AG04449 (cell line): ENCODE data around the gene HNRNPC.

Experiments
- CTCF ChIA-PET: fragments of 350-600 bp; formaldehyde crosslinking; extraction: SDS; loops from one replicate; lab custom pipeline; 2021; ENCODE audit warnings: antibody characterized with exemption; lab: Yijun Ruan, JAX
- POLR2A ChIA-PET: fragments of 400-600, 350-600 bp; formaldehyde crosslinking; extraction: SDS; loops from one replicate; lab custom pipeline; 2020; ENCODE audit warnings: antibody characterized with exemption, inconsistent platforms; lab: Yijun Ruan, JAX
- DNase-seq: peaks from one replicate; pipeline ENCODE4 v3.0.0-alpha.2; 2010; ENCODE audit warnings: low read depth, low spot score
- H3K4me3 ChIP-seq: 2 replicates; pipeline ENCODE4 v1.5.1; 2011; ENCODE audit warnings: low read depth, mild to moderate bottlenecking, control low read depth, low read length
- TF ChIP-seq, protein P1 (sequence below): IDR thresholded peaks from one replicate; pipeline ENCODE4 v1.5.1; 2011; ENCODE audit warnings: mild to moderate bottlenecking, moderate library complexity, low read length, control low read depth, inconsistent platforms; ENCODE audit not compliant: insufficient read depth; ENCODE audit errors: missing control alignments

Gene HNRNPC

DNA sequence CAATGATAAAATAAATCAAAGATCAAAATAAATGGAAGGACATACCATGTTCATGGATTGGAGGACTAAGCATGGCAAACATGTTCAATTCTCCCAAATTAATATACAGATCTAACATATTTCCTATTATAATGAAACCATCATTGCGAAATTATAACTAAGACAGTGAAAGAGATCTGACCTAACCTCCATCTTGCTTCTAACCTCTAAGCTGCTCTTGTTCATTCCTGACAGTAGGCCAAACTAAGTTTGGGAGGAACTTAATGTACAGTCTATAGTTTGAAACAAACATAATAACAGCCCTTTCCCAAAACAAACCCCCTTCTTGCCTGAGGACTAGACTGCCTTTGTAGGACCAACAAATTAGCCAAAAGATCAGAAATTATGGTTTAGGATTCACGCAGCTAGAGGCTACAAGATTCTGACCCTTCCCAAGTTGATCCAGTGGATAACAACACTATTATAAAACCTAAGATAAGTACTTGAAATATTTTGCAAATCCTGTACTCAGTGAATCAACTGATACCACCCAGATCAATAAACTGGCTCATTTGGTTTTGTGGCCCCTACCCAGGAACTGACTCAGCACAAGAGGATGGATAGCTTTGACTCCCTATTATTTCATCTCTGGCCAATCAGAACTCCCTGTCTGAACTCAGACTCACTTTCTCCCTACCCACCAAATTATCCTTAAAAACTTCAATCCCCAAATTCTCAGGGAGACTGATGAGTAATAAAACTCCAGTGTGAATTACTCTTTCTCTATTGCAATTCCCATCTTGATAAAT, 71.6 kb downstream of the HNRNPC start:
- TF ChIP-seq, protein P1, sequence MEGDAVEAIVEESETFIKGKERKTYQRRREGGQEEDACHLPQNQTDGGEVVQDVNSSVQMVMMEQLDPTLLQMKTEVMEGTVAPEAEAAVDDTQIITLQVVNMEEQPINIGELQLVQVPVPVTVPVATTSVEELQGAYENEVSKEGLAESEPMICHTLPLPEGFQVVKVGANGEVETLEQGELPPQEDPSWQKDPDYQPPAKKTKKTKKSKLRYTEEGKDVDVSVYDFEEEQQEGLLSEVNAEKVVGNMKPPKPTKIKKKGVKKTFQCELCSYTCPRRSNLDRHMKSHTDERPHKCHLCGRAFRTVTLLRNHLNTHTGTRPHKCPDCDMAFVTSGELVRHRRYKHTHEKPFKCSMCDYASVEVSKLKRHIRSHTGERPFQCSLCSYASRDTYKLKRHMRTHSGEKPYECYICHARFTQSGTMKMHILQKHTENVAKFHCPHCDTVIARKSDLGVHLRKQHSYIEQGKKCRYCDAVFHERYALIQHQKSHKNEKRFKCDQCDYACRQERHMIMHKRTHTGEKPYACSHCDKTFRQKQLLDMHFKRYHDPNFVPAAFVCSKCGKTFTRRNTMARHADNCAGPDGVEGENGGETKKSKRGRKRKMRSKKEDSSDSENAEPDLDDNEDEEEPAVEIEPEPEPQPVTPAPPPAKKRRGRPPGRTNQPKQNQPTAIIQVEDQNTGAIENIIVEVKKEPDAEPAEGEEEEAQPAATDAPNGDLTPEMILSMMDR = no peak
- ChIA-PET CTCF (no interaction called here), POLR2A (no interaction called here)
- no peak for DNase-seq
- no peak overlapping the region for H3K4me3 ChIP-seq

DNA sequence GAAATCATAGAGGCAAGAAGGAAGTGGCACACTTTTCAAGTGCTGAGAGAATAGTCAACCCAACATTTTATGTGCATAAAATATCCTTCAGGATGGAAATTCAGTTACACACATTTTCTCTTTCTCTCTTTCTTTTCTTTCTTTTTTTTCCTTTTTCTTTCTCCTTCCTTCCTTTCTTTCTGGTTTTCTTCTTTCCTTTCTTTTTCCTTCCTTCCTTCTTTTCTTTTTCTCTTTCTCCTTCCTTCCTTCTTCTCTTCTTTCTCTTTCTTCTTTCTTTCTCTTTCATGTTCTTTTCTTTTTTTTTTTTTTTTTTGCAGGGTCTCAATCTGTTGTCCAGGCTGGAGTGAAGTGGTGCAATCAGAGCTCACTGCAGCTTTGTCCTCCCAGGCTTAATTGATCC, 74.6 kb downstream of the HNRNPC start:
- ChIA-PET CTCF (no interaction called here), POLR2A (no interaction called here)

DNA sequence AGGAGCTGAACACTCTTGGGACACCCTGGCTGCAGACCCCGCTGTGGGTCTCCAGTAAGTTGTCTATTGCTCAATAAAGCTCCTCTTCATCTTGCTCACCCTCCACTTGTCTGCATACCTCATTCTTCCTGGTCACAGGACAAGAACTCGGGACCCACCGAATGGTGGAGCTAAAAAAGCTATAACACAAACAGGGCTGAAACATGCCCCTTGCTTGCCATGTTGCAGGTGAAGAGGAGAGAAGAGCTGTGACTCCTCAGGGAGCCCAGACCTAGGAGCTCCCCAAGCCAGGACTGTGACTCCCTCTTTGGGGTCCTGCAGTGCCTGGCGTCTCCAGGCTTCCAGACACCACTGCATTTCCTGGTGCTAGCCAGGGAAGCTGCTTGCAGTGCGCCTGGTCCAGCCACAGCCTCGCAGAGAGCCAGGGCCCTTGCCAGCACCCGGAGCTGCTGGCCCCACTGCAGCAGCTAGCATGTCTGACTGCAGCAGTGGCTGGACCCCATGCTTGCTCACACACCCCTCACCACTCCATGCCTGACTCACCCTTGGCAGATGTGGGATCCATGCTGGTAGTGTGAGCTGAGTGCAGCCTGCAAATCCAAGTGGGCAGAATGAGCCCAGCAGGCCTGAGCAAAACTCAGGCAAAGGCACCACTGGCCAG, 76.2 kb downstream of the HNRNPC start:
- ChIA-PET POLR2A (interaction anchor here (0.8 to 0.9 kb wide), 2 partner anchors 8 to 9 kb away, joined by 3 to 4 read pairs; no protein-coding TSS in a partner anchor), CTCF (interaction anchor here (0.6 to 1.0 kb wide), 2 partner anchors 13 to 153 kb away, joined by 3 read pairs; no protein-coding TSS in a partner anchor)
- no peak overlapping the region for H3K4me3 ChIP-seq
- TF ChIP-seq, protein P1 = no peak
- no peak for DNase-seq

More for the DNA sequence above, 74.6 kb downstream of the HNRNPC start:
- H3K4me3 ChIP-seq = no peak overlapping the region
- TF ChIP-seq, protein P1 = no peak
- DNase-seq = no peak

DNA sequence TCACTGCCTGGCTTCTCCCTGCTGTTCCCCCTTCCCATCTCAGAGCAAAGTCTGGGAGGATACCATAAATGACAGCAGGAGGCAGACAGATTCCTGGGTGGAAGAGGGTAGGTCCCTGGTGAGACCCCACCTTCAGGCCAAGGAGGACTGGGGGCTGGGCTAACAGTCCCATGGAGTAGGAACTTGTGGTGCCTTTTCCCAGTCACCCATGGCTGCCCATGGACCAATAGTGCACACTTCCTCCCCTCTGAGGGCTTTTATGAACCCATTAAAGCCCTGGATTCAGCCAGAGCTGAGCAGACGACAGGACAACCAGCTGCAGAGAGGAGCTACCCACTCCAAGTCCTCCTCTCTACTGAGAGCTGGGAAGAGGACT, 76.8 kb downstream of the HNRNPC start:
- POLR2A ChIA-PET = interaction anchor here (0.9 kb wide), 1 partner anchor 8 kb away, joined by 3 read pairs; no protein-coding TSS in a partner anchor
- TF ChIP-seq, protein P1 = no peak
- H3K4me3 ChIP-seq = peak overlapping the region; percentile 49
- DNase-seq = no peak
- CTCF ChIA-PET = interaction anchor here (1.0 kb wide), 1 partner anchor 14 kb away, joined by 3 read pairs; no protein-coding TSS in a partner anchor

DNA sequence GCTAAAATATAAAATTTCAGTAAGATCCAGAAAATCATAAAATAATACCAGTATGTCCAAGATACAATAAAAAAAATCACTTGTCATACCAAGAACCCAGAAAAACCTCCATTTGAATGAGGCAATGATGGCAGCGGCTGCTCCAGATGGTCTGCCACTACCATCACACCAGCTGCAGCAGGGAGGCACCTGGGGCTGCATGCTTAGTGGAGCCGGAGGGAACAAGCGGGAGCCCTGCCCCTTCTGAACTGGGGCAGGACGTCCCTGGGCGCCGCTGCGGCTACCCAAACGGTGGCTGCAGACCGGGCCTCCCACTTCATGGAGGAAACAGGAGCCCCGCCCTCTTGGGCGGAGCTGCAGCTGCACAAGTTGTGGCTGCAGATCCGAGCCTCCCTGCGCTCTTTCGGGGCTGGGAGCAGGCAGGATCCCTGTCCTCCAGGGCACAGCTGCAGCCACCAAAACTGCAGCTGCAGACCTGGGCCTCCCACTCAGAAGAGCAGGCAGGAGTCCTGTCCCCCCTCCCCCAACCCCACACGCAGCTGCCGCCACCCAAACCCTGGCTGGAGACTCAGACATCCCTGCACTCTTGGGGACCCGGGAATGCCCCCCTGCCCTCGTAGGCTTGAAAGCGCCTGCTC, 77.3 kb downstream of the HNRNPC start:
- TF ChIP-seq, protein P1 = no peak
- POLR2A ChIA-PET = interaction anchor here (0.9 kb wide), 1 partner anchor 9 kb away, joined by 3 read pairs; no protein-coding TSS in a partner anchor
- peak overlapping the region; percentile 49 for H3K4me3 ChIP-seq
- DNase-seq = no peak
- CTCF ChIA-PET = interaction anchor here (1.4 kb wide), 1 partner anchor 83 kb away, joined by 4 read pairs; no protein-coding TSS in a partner anchor
